Sigmoid colon (tissue), 4 donors: ENCODE results near the gene ASCL5.

Experiments used
- EP300 ChIP-seq, 4 donors: sonication (generic); formaldehyde crosslinking; IDR thresholded peaks; one replicate each; pipeline ENCODE4 v1.6.1; 2017; ENCODE audit warnings: antibody characterized with exemption in 4 of 4
- POLR2A ChIP-seq, 2 donors: fragments of 450-650 bp; IDR thresholded peaks; one replicate each; pipeline ENCODE4 v1.6.1; 2016; ENCODE audit warnings: antibody characterized with exemption in 2 of 2, mild to moderate bottlenecking in 2 of 2, moderate library complexity in 2 of 2
- POLR2AphosphoS5 ChIP-seq, 4 donors: sonication (generic); formaldehyde crosslinking; IDR thresholded peaks; one replicate each; pipeline ENCODE4 v1.6.1; 2017; ENCODE audit warnings: antibody characterized with exemption in 4 of 4
- TF ChIP-seq, protein P1 (sequence below), 4 experiments: fragments of 450-650 bp in 3 of 4; fragments of 200-600 bp in 1 of 4; IDR thresholded peaks; one replicate each; pipeline ENCODE4 v1.5.1; 2016 to 2019; ENCODE audit warnings: antibody characterized with exemption in 4 of 4, mild to moderate bottlenecking in 3 of 4, moderate library complexity in 2 of 4

DNA sequence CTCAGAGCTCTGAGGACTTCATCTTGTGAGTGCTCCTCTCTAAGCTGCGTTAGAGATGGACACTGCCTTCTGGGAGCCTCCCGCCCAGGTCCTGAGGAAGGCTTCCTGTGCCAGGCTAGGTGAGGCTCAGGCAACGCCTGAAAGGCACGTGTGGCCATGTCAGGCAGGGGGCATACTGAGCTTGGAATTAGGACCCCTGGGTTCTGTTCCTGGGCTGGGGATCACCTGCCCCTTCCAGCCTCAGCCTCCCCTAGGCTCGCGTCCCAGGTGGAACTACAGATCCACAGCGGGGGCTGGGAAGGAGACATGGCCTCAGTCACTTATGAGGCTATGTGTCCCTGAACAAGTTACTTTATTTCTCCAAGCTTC lies 10.0 kb upstream of the ASCL5 start:
- TF ChIP-seq, protein P1, sequence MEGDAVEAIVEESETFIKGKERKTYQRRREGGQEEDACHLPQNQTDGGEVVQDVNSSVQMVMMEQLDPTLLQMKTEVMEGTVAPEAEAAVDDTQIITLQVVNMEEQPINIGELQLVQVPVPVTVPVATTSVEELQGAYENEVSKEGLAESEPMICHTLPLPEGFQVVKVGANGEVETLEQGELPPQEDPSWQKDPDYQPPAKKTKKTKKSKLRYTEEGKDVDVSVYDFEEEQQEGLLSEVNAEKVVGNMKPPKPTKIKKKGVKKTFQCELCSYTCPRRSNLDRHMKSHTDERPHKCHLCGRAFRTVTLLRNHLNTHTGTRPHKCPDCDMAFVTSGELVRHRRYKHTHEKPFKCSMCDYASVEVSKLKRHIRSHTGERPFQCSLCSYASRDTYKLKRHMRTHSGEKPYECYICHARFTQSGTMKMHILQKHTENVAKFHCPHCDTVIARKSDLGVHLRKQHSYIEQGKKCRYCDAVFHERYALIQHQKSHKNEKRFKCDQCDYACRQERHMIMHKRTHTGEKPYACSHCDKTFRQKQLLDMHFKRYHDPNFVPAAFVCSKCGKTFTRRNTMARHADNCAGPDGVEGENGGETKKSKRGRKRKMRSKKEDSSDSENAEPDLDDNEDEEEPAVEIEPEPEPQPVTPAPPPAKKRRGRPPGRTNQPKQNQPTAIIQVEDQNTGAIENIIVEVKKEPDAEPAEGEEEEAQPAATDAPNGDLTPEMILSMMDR (IDR thresholded peaks at IDR 0.05) = no peak
- TF ChIP-seq POLR2A (IDR thresholded peaks at IDR 0.05) (no peak), EP300 (IDR thresholded peaks at IDR 0.05) (no peak), POLR2AphosphoS5 (IDR thresholded peaks at IDR 0.05) (no peak)
